NT2/D1 (cell line): ENCODE data around the gene SHD.

Experiments used
- SUZ12 ChIP-seq: IDR thresholded peaks from 2 replicates; pipeline ENCODE4 v1.6.1; 2011; ENCODE audit not compliant: insufficient read length, insufficient read depth; ENCODE audit errors: extremely low read depth
- YY1 ChIP-seq: IDR thresholded peaks from 2 replicates; pipeline ENCODE4 v1.6.1; 2011; ENCODE audit not compliant: insufficient read length, insufficient read depth
- ZNF274 ChIP-seq: IDR thresholded peaks from 2 replicates; pipeline ENCODE4 v1.6.1; 2011; ENCODE audit warnings: mild to moderate bottlenecking, low read depth, low read length

DNA sequence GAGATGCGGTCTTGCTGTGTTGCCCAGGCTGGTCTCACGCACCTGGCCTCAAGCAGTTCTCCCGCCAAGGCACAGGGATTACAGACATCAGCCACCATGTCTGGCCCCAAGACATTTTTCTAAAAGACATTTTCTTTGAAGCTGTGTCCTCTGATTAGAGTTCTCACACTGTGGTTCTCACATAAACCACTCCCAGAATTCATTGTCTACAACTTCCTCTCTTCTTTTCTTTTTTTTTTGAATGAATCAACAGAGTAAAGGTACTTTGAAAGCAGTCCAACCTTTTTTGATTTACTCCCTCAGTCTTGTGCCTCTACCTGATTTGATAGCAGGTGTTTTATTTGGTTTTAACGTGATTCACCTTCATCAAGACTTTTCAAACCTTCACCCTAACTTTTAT lies 14.3 kb upstream of the SHD start:
- TF ChIP-seq SUZ12: no peak
- TF ChIP-seq ZNF274: no peak
- no peak for TF ChIP-seq YY1
